ENCODE measurements around the gene SEC23A.

The SEC23A gene

DNA sequence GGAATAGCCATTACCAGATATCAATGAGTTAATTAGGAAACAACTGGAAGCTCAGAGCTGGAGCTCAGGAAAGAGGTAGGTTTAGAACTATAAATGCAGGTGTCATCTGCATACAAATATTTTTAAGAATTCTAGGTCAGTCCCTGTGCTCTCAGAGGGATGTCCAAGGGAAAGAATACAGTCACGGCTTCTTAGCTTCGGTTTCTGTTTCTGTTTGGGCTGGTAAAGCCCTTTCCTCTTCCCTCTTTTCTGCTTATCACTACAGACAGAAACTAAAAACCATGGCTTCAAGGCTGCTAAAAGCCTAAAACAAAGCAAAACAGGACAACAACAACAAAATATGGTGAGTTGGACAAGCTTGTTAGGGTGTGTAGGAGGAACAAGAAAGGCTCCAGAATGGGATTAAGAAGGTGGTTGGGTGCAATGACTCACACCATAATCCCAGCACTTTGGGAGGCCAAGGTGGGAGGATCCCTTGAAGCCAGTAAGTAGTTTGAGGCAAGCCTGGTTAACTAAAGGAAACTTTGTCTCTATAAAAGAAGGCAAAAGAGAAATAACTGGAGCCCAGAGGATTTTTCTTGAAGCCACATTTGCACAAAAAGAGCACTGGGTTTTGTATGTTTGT, 113.0 kb downstream of the SEC23A start:
- no peak for DNase-seq (ENCODE audit: low spot score)

DNA sequence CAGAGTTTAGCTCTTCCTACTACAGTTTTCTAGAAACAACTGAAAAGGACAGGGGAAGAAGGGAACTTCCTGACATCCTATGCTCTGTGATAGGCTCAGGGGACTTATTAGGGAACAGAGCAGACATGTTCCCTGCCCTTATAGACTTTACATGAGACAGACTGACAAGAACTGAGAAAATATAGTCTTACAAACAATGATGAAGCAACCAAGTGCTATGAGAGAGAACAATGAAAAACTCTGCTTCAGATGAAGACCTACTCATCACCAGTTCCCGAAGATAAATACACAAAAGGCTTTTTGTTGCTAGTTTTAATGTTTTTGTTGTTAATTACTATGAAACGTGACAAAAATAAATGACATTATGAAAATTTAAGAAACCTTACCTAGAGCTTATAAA, 115.3 kb downstream of the SEC23A start:
- DNase-seq (ENCODE audit: low spot score): no peak

DNA sequence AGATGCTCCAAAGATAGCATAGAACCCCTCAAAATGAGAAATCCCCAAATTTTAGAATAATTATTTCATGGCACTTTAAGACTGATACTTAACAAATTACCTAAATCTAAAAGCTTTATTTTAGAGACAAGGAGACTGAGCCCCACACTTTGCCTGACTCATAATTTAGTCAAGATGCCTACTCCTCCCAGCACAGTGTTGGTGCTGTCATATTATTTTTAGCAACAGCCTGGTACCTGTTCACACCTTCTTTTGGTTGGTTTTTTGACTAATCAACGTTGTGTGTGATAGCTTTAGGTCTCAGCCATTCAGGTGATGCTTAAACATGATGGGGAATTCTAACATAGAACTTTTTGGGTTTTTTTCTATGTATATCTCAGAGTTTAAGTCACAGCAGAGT, 120.2 kb downstream of the SEC23A start:
- no peak for DNase-seq (ENCODE audit: low spot score)

DNA sequence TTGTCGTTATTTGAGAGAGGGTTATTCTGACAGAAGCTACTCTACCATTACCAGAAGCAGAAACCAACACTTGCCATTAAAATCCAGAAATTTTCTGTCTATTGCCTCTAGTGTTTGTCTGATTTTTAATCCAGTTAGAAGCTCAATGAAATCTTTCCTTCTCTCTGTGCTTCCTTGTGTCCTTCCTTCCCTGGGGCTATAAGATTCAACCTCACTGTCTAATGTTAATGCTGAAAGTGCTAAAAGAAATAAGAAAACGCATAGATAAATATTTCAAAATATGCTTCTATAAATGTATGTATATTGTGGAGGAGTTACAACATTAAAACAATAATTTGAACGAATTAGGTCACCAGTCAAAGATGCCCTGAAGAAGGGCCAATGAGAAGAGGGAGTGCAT, 120.8 kb downstream of the SEC23A start:
- no peak for DNase-seq (ENCODE audit: low spot score)

All from AG08396 (cell line).